GM23338 (cell line): Measurements from ENCODE around the gene VPS45.

Experiments used
- CREB1 ChIP-seq: fragments of 250-450 bp; sonication (Bioruptor Pico); IDR thresholded peaks from 2 replicates; pipeline ENCODE4 v1.5.0; 2020; ENCODE audit warnings: low read depth, mild to moderate bottlenecking, moderate library complexity
- EZH2 ChIP-seq: fragments of 200-600 bp; sonication (generic); IDR thresholded peaks from one replicate; pipeline ENCODE4 v1.8.0; 2017; ENCODE audit warnings: antibody characterized with exemption, mild to moderate bottlenecking, low read depth; ENCODE audit not compliant: unreplicated experiment
- EZH2phosphoT487 ChIP-seq: fragments of 200-600 bp; sonication (generic); IDR thresholded peaks from one replicate; pipeline ENCODE4 v1.8.1; 2018; ENCODE audit warnings: antibody characterized with exemption; ENCODE audit not compliant: unreplicated experiment
- JUNB ChIP-seq: IDR thresholded peaks from one replicate; pipeline ENCODE4 v1.6.1; 2016; ENCODE audit warnings: antibody characterized with exemption; ENCODE audit not compliant: unreplicated experiment
- NANOG ChIP-seq: IDR thresholded peaks from 2 replicates; pipeline ENCODE4 v1.6.1; 2016; ENCODE audit warnings: antibody characterized with exemption, borderline replicate concordance
- POLR2AphosphoS5 ChIP-seq: IDR thresholded peaks from 2 replicates; pipeline ENCODE4 v1.6.1; 2016; ENCODE audit warnings: antibody characterized with exemption, low read depth
- TF ChIP-seq, protein P1 (sequence below), 2 experiments: fragments of 200-600 bp in 1 of 2; sonication (generic) in 1 of 2; conservative IDR thresholded peaks; 2 replicates each; pipeline versions ENCODE4 v1.5.1 to v1.6.1; 2016 to 2017; ENCODE audit warnings: antibody characterized with exemption in 2 of 2, low read depth in 2 of 2, mild to moderate bottlenecking in 2 of 2, moderate library complexity in 1 of 2

DNA sequence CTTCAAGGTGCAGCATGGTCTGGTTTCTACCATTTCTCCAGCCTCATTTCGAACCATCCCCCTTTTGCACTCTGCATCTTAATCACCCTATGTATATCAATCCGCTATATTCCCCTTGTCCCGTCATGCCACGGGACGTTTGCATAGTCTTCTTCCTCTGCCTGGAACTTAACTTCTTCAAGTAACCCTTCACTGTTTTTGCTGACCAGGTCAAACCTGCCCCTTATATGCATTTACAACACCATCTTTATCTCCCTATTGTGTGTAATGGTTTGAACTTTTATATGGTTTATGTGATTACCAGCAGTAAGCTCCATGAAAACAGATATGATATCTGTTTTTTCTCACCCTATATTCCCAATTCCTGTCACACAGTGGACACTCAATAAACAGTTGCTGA, 2.3 kb downstream of the VPS45 start:
- TF ChIP-seq POLR2AphosphoS5 (no peak), EZH2 (no peak), EZH2phosphoT487 (no peak), NANOG (no peak), CREB1 (CRISPR knock-in tag) (no peak), JUNB (no peak)
- TF ChIP-seq, protein P1, sequence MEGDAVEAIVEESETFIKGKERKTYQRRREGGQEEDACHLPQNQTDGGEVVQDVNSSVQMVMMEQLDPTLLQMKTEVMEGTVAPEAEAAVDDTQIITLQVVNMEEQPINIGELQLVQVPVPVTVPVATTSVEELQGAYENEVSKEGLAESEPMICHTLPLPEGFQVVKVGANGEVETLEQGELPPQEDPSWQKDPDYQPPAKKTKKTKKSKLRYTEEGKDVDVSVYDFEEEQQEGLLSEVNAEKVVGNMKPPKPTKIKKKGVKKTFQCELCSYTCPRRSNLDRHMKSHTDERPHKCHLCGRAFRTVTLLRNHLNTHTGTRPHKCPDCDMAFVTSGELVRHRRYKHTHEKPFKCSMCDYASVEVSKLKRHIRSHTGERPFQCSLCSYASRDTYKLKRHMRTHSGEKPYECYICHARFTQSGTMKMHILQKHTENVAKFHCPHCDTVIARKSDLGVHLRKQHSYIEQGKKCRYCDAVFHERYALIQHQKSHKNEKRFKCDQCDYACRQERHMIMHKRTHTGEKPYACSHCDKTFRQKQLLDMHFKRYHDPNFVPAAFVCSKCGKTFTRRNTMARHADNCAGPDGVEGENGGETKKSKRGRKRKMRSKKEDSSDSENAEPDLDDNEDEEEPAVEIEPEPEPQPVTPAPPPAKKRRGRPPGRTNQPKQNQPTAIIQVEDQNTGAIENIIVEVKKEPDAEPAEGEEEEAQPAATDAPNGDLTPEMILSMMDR (conservative IDR thresholded peaks at IDR 0.05; ENCODE audit: low read depth in 2 of 2), result no peak
